Activated T-helper 1 cell treated with anti-CD3 and anti-CD28 coated beads, Interleukin-12 subunit alpha, Interleukin-12 subunit beta, Interleukin-2, Interleukin-4 antibody, amounts not matched to agents 30 ng/mL and 10 ng/mL and 1 ng/mL, durations not matched to agents 14 hours and 24 hours and 36 hours (primary cell): Measurements from ENCODE around the gene PTP4A1. TPM values are rescaled to one million over a fixed set of nuclear protein-coding genes. Genes with fewer than 3 reads are reported as not detected.

Experiments
- DNase-seq: peaks from one replicate; pipeline ENCODE4 v3.0.0; 2021; ENCODE audit warnings: low spot score
- H3K27ac Mint-ChIP-seq: one replicate; pipeline ENCODE4 v1.8.0; 2021; ENCODE audit warnings: mild to moderate bottlenecking, mixed read lengths
- H3K27me3 Mint-ChIP-seq: one replicate; pipeline ENCODE4 v1.8.0; 2022; ENCODE audit warnings: mild to moderate bottlenecking, moderate library complexity, mixed read lengths; ENCODE audit not compliant: insufficient read depth
- H3K36me3 Mint-ChIP-seq: one replicate; pipeline ENCODE4 v1.8.0; 2021; ENCODE audit warnings: low read depth, mixed read lengths
- H3K4me1 Mint-ChIP-seq: one replicate; pipeline ENCODE4 v1.8.0; 2021; ENCODE audit warnings: low read depth, mixed read lengths
- H3K4me3 Mint-ChIP-seq: one replicate; pipeline ENCODE4 v1.8.0; 2021; ENCODE audit warnings: mild to moderate bottlenecking, moderate library complexity, mixed read lengths
- H3K9me3 Mint-ChIP-seq: one replicate; pipeline ENCODE4 v1.8.0; 2021; ENCODE audit warnings: mixed read lengths
- intact Hi-C: fragments of 100-400 bp; cut with micrococcal nuclease; formaldehyde crosslinking; loops from one replicate; pipeline ENCODE4 v1.15.1; 2024
- total RNA-seq: library from RNA; stranded (reverse); gene quantifications from 2 replicates; pipeline ENCODE4 v1.2.3, GENCODE V29; 2022

Gene PTP4A1
- total RNA-seq, 1 donor from 2014 or later = 84.7 TPM

GRCh38 chr6:63563235-63563634 lies 9.0 kb upstream of the PTP4A1 start:
- Mint-ChIP-seq H3K4me1 (peaks cover 7% of the 10 kb centered on the region), H3K36me3 (no peaks in the 10 kb centered on the region), H3K4me3 (no peak overlapping the region), H3K27ac (no peak overlapping the region), H3K27me3 (peaks cover 6% of the 10 kb centered on the region), H3K9me3 (no peaks in the 10 kb centered on the region)
- DNase-seq = no peak
- intact Hi-C loops = no loop called here

DNA sequence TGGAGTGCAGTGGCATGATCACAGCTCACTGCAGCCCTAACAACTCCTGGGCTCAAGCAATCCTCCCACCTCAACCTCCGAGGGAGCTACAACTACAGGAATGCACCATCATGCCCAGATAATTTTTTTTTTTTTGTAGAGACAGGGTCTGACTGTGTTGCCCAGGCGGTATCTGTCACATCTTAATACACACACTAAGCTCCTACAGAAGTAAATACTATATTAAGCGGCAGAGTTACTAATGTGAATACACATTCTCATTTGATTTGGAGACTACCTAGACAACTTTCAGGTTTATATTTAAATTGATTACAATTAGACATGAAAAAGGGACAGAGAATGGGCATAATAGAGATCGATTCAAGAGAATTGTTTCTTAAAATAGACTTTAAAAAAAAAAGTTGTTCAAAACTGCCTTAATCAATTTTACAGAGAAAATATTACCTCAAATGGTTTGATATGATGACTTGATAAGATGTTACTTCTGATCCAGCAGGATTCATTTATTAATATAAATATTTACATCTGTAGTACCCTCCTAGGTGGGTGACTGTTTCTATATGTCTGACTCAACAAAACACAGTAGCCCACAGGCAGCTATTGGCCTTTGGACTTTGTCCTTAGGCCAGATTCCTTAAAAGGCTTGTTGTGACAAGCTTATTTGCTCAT lies 7.1 kb upstream of the PTP4A1 start:
- peaks cover 5% of the 10 kb centered on the region for H3K27me3 Mint-ChIP-seq
- peaks cover 7% of the 10 kb centered on the region for H3K4me1 Mint-ChIP-seq
- H3K27ac Mint-ChIP-seq = no peak overlapping the region
- no peak for DNase-seq
- no peak overlapping the region for H3K4me3 Mint-ChIP-seq
- no peaks in the 10 kb centered on the region for H3K9me3 Mint-ChIP-seq
- intact Hi-C loops = no loop called here
- no peaks in the 10 kb centered on the region for H3K36me3 Mint-ChIP-seq

DNA sequence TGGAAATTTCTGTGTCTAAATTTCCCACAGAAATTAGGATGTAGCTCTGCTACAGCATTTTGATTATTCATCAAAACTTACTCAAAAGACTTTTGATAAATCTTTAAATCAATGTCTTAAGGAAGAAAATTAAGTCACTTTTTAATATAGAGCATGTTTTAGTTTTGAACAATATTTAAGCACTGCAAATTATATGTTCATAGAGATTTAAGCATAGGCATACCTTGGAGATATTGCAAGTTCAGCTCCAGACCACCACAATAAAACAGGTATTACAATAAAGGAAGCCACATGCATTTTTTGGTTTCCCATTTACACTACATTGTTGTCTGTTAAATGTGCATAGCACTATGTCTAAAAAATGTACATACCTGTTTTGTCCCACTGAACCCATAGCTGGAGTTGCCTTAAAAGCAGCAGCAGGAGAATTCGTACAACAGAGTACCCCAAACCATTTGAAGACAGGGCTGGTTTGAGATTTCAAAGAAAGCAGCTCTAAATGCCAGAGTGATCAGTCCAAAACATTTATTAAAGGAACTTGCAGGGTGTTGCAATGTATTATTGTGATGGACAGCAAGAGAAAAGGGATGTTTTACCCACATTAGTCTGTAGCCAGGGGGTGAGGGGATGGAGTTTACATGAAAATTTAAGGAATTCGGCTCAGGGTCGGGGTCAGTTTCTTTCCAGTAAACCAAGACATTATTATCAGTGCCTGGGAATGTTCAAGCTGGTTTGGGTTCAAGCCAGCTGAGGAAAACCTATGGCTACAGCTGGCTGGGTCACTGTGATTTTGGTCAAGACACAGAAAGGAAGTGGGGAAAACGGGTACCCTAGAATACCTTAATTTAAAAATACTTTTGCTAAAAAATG lies 6.3 kb upstream of the PTP4A1 start:
- H3K4me3 Mint-ChIP-seq = no peak overlapping the region
- H3K27me3 Mint-ChIP-seq = peaks cover 5% of the 10 kb centered on the region
- H3K4me1 Mint-ChIP-seq = peaks cover 7% of the 10 kb centered on the region
- H3K27ac Mint-ChIP-seq = no peak overlapping the region
- H3K9me3 Mint-ChIP-seq = no peaks in the 10 kb centered on the region
- H3K36me3 Mint-ChIP-seq = no peaks in the 10 kb centered on the region
- no peak for DNase-seq
- intact Hi-C loops = no loop called here

DNA sequence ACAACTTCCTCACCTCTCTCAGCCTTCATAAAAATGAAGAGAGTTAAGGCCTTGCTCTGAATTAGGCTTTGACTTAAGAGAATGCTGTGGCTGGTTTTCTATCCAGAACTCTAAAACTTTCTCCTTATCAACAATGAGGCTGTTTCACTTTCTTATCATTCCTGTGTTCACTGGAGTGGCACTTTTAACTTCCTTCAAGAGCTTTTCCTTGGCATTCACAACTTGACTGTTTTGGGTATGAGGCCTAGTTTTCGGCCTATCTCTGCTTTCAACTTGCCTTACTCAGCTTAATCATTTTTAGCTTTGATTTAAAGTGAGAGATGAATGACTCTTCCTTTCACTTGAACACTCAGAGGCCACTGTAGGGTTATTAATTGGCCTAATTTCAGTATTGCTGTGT lies 4.3 kb upstream of the PTP4A1 start:
- Mint-ChIP-seq H3K36me3 (no peaks in the 10 kb centered on the region), H3K4me1 (peaks cover 15% of the 10 kb centered on the region), H3K27me3 (no peaks in the 10 kb centered on the region), H3K4me3 (no peak overlapping the region), H3K9me3 (no peaks in the 10 kb centered on the region), H3K27ac (no peak overlapping the region)
- intact Hi-C loops = no loop called here
- no peak for DNase-seq

DNA sequence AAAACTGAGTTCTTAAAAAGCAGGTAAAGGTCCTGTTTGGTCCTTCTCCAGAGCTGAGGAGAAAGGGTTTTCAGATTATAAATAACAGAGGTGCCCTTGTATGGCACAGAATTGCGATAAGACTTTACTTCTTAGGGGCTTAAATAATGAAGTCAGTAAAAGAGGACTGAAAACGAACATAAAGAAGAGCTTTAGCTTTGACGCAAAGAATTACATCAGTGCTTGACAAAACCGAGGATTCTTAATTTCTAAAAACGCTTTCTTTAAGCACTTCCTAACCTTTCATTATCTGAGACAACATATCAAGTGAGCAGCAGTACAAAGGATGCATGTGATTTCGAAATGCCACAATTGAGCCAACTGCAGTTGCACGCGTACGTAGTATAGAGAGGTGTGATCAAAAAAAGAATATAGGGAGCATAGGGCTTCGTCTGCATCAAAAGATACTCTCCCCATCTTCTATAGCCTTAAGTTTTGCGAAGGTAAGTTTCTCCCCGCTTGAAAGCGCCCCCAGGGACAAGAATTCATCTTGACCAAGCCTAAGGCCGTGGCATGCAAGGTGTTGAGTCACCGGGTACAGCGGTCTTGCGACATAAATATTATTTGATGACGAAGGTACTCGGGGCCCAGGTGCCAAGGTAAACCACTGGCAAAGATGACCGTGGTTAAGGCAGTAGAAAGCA lies 778 bp upstream of the PTP4A1 start:
- Mint-ChIP-seq H3K4me1 (peaks cover 30% of the 10 kb centered on the region), H3K27ac (peak overlapping the region; percentile 94), H3K36me3 (peaks cover 14% of the 10 kb centered on the region), H3K4me3 (peak overlapping the region; percentile 84), H3K9me3 (no peaks in the 10 kb centered on the region), H3K27me3 (no peaks in the 10 kb centered on the region)
- intact Hi-C loops = loop anchor here (1.0 kb wide), 2 partner anchors 64 to 219 kb away; partner anchors contain the start of gene PHF3
- no peak for DNase-seq

GRCh38 chr6:63572747-63573075 lies 431 bp downstream of the PTP4A1 start:
- H3K9me3 Mint-ChIP-seq = no peaks in the 10 kb centered on the region
- peaks cover 37% of the 10 kb centered on the region for H3K4me1 Mint-ChIP-seq
- DNase-seq = no peak
- no peaks in the 10 kb centered on the region for H3K27me3 Mint-ChIP-seq
- H3K27ac Mint-ChIP-seq = peak overlapping the region; percentile 94
- peaks cover 25% of the 10 kb centered on the region for H3K36me3 Mint-ChIP-seq
- intact Hi-C loops = loop anchor here (1.0 kb wide), 2 partner anchors 63 to 220 kb away; partner anchors contain the start of gene PHF3
- peak overlapping the region; percentile 95 for H3K4me3 Mint-ChIP-seq

DNA sequence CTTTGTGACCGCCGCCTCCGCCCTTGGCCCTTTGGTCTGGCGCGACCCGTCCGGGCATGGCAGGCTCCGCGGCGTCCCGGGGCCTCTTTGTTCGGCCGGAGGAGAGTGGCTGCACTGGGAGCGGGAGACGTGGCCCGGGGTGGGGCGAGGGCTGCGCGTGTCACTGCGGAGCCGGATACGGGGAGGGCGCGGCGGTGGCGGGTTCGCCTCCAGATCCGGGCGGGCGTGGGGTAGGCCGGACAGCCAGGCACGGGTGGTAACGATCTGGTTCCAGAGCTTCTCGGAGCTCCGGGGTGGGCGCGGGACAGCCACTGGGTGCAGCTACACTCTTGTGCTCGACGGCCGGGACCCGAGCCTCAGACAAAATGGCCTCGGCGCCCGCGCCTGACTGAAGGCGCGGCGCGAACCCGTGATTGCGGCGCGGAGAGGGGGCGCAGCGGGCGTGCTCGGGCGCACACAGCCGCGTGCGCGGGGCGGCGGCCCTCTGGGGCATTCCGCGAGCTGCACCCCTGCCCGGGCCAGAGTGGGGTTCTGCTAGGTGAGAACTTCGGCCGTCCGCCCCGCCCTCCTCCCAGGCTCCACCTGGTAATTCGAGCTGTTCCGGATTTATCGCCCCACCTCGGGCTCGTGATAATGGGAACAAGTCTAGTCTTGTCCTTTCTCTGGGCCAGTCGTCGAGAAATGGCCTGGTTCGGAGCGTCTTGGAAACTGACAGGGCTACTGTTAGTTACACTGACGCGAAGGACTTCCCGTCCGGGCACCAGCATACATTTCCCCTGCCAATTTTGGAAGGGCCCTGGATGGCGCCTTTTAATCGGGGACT lies 1.0 kb downstream of the PTP4A1 start:
- H3K36me3 Mint-ChIP-seq = peaks cover 25% of the 10 kb centered on the region
- no peaks in the 10 kb centered on the region for H3K9me3 Mint-ChIP-seq
- peaks cover 37% of the 10 kb centered on the region for H3K4me1 Mint-ChIP-seq
- H3K27ac Mint-ChIP-seq = peak overlapping the region; percentile 95
- peak overlapping the region; percentile 95 for H3K4me3 Mint-ChIP-seq
- intact Hi-C loops = no loop called here
- no peaks in the 10 kb centered on the region for H3K27me3 Mint-ChIP-seq
- DNase-seq = peak; percentile 65

DNA sequence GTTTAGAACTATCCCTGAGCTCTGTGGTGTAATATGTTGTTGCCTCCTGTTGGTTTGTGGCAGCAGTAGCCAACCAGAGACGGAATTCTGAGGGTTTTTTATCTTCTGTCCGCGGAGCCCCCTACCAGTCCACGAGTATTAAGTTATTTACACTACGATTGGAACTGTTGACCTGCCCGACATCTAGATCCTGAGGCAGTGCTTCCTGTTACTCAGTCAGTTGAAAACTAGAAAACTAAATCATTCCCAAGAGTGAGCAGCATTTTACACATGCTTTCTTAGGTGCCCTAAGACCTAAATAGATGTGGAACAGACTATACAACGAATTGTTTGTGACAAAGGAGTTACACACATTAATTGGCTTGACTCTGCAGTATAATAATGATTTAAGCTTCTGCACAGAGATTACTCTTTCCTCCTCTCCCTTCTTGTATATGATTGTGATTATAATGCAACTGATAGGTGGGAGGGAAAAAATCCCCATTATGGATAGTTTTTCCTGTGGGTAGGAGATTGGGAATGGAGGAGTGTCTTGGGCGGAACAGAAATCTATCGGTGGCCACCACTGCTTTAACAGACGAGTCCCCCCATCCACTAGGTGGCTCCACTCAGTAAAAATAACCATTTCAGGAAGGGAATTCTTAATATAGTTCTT lies 1.7 kb downstream of the PTP4A1 start:
- intact Hi-C loops = loop anchor here (1.0 to 2.0 kb wide), 5 partner anchors 9 to 190 kb away; no protein-coding TSS in a partner anchor
- Mint-ChIP-seq H3K36me3 (peaks cover 27% of the 10 kb centered on the region), H3K9me3 (no peaks in the 10 kb centered on the region), H3K4me3 (peak overlapping the region; percentile 95), H3K27me3 (no peaks in the 10 kb centered on the region), H3K4me1 (peaks cover 37% of the 10 kb centered on the region), H3K27ac (peak overlapping the region; percentile 95)
- peak; percentile 14 for DNase-seq

DNA sequence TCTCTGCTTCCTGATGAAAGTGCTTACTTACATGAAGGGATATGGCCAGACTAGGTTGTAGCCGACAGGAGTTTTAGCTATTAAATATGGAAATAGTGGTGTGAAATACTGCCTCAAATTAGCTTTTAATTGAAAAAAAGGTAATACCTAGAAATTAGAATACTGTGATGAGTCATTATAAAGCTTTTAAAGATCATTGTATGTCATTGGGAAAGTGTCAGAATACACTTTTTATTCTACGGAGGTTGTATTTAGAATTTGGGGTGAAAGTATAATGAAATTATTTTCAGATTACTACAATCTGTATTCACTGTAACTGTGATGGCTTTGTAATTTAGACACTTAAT lies 2.2 kb downstream of the PTP4A1 start:
- peaks cover 37% of the 10 kb centered on the region for H3K4me1 Mint-ChIP-seq
- DNase-seq = no peak
- H3K27me3 Mint-ChIP-seq = no peaks in the 10 kb centered on the region
- no peaks in the 10 kb centered on the region for H3K9me3 Mint-ChIP-seq
- H3K4me3 Mint-ChIP-seq = peak overlapping the region; percentile 95
- intact Hi-C loops = loop anchor here (1.0 to 2.0 kb wide), 5 partner anchors 9 to 190 kb away; no protein-coding TSS in a partner anchor
- H3K36me3 Mint-ChIP-seq = peaks cover 27% of the 10 kb centered on the region
- peak overlapping the region; percentile 95 for H3K27ac Mint-ChIP-seq

GRCh38 chr6:63576147-63576772 lies 4.0 kb downstream of the PTP4A1 start:
- no peak for DNase-seq
- intact Hi-C loops = loop anchor here (5.0 kb wide), 1 partner anchor 136 kb away; no protein-coding TSS in a partner anchor
- H3K36me3 Mint-ChIP-seq = peaks cover 41% of the 10 kb centered on the region
- no peaks in the 10 kb centered on the region for H3K9me3 Mint-ChIP-seq
- H3K27ac Mint-ChIP-seq = peak overlapping the region; percentile 61
- no peak overlapping the region for H3K4me3 Mint-ChIP-seq
- H3K27me3 Mint-ChIP-seq = no peaks in the 10 kb centered on the region
- H3K4me1 Mint-ChIP-seq = peaks cover 35% of the 10 kb centered on the region

DNA sequence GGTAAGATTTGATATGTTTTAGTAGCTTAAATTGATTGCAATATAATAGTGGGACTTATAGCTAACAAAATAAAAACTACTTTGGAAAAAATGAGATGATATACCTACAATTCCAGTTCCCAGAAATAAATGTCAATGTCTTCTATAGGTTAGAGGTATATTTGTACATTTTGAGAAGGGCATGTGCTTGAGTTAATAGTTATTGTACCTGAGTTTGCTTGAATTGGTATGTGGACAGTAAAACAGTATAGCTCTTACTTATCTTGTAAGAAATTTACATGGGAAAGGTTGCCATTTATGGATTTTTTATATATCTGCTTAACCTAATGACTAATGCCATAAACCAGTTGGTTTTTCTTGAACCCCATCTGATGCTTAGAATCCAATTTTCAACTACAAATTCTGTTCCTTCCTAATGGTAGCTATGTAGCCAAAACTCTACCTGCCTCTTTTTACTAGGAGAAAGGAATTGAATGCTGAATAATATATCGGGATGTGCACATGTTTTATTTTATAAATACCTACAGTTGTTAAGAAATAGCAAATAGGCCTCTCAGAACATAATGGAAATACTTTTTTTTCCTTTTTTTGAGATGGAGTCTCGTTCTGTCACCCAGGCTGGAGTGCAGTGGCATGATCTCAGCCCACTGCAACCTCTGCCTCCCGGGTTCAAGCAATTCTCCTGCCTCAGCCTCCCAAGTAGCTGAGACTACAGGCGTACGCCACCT lies 4.9 kb downstream of the PTP4A1 start:
- Mint-ChIP-seq H3K9me3 (no peaks in the 10 kb centered on the region), H3K4me3 (no peak overlapping the region), H3K27me3 (no peaks in the 10 kb centered on the region), H3K4me1 (peaks cover 28% of the 10 kb centered on the region), H3K27ac (no peak overlapping the region), H3K36me3 (peaks cover 43% of the 10 kb centered on the region)
- no peak for DNase-seq
- intact Hi-C loops = loop anchor here (5.0 kb wide), 1 partner anchor 135 kb away; no protein-coding TSS in a partner anchor
